Measurements from ENCODE around the gene AXDND1. TPM values are rescaled to one million over a fixed set of nuclear protein-coding genes. Genes with fewer than 3 reads are reported as not detected.

Gene AXDND1
- total RNA-seq, 1 donor from 2014 or later, result 1.4 TPM

DNA sequence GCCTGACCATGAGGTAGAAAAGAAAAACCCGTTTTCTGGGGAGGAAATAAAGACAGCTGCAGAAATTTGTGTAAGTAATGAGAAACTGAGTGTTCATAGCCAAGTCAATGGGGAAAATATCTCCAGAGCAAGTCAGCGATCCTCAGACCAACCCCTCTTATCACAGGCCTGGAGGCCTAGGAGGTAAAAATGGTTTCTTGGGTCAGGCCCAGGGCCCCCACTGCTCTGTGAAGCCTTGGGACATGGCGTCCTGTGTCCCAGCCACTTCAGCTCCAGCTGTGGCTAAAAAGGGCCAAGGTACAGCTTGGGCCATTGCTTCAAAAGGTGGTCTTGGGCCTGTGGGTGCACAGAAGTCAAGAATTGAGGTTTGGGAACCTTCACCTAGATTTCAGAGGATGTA is 108.9 kb downstream of the AXDND1 start:
- Mint-ChIP-seq H3K36me3 (no peaks in the 10 kb centered on the region), H3K27ac (no peak overlapping the region), H3K4me1 (ENCODE audit: unreplicated experiment) (no peaks in the 10 kb centered on the region), H3K9me3 (peaks cover 6% of the 10 kb centered on the region), H3K27me3 (peaks cover 3% of the 10 kb centered on the region), H3K4me3 (no peak overlapping the region)
- DNase-seq (ENCODE audit: extremely low spot score, unreplicated experiment), result no peak
- TF ChIP-seq, protein P1, sequence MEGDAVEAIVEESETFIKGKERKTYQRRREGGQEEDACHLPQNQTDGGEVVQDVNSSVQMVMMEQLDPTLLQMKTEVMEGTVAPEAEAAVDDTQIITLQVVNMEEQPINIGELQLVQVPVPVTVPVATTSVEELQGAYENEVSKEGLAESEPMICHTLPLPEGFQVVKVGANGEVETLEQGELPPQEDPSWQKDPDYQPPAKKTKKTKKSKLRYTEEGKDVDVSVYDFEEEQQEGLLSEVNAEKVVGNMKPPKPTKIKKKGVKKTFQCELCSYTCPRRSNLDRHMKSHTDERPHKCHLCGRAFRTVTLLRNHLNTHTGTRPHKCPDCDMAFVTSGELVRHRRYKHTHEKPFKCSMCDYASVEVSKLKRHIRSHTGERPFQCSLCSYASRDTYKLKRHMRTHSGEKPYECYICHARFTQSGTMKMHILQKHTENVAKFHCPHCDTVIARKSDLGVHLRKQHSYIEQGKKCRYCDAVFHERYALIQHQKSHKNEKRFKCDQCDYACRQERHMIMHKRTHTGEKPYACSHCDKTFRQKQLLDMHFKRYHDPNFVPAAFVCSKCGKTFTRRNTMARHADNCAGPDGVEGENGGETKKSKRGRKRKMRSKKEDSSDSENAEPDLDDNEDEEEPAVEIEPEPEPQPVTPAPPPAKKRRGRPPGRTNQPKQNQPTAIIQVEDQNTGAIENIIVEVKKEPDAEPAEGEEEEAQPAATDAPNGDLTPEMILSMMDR (conservative IDR thresholded peaks at IDR 0.05), result no peak

DNA sequence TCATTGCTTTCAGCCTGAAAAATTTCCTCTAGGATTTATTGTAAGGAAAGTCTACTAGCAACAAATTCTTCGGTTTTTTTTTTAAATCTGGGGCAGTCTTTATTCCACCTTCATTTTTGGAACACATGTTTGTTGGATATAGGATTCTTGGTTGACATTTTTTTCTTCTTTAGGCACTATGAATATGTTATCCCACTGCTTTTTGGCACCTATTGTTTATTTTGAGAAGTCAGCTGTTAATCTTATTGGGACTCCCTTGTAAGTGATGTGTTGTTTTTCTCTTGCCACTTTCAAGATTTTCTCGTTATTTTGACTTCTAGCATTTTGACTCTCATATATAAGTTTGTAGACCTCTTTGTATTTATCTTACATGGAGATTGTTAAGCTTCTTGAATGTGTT is 110.7 kb downstream of the AXDND1 start:
- Mint-ChIP-seq H3K9me3 (peaks cover 6% of the 10 kb centered on the region), H3K36me3 (no peaks in the 10 kb centered on the region), H3K4me1 (ENCODE audit: unreplicated experiment) (no peaks in the 10 kb centered on the region), H3K27ac (no peak overlapping the region), H3K27me3 (no peaks in the 10 kb centered on the region), H3K4me3 (no peak overlapping the region)
- DNase-seq (ENCODE audit: extremely low spot score, unreplicated experiment), result no peak
- TF ChIP-seq, protein P1 (conservative IDR thresholded peaks at IDR 0.05), result no peak

DNA sequence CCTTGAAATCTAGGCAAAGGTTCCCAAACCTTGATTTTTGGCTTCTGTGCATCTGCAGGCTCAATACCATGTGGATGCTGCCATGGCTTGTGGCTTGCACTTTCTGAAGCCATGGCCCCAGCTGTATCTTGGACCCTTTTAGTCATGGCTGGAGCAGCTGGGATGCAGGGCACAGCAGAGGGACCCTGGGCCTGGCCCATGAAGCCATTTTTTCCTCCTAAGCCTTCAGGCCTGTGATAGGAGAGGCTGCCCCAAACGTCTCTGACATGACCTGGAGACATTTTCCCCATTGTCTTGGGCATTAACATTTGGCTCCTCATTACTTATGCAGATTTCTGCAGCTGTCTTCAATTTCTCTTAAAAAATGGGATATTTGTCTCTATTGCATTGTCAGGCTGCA is 112.6 kb downstream of the AXDND1 start:
- Mint-ChIP-seq H3K4me1 (ENCODE audit: unreplicated experiment) (no peaks in the 10 kb centered on the region), H3K27ac (no peak overlapping the region), H3K4me3 (no peak overlapping the region), H3K36me3 (no peaks in the 10 kb centered on the region), H3K9me3 (peaks cover 6% of the 10 kb centered on the region), H3K27me3 (no peaks in the 10 kb centered on the region)
- TF ChIP-seq, protein P1 (conservative IDR thresholded peaks at IDR 0.05), result no peak
- DNase-seq (ENCODE audit: extremely low spot score, unreplicated experiment), result no peak

DNA sequence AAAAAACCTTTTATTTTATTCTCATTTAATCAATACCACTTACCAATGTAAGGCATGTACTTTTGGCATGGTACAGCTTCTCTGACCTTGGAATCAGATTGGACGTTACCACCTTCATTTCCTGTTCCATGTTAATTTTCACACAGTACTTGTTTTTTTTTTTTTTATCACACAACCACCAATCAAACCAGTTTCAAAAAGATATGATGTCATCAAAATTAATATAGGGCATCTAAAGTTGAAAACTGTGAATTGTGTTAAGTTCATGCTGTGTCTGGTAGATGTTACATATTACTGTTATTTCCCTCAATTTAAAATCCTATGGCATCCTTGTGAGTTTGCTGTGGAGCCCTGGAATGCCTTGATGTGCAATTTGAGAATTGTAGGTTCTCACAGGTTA is 124.8 kb downstream of the AXDND1 start:
- Mint-ChIP-seq H3K27ac (no peak overlapping the region), H3K27me3 (no peaks in the 10 kb centered on the region), H3K9me3 (no peaks in the 10 kb centered on the region), H3K4me1 (ENCODE audit: unreplicated experiment) (no peaks in the 10 kb centered on the region), H3K4me3 (no peak overlapping the region), H3K36me3 (no peaks in the 10 kb centered on the region)
- no peak for DNase-seq (ENCODE audit: extremely low spot score, unreplicated experiment)
- TF ChIP-seq, protein P1 (conservative IDR thresholded peaks at IDR 0.05), result no peak

DNA sequence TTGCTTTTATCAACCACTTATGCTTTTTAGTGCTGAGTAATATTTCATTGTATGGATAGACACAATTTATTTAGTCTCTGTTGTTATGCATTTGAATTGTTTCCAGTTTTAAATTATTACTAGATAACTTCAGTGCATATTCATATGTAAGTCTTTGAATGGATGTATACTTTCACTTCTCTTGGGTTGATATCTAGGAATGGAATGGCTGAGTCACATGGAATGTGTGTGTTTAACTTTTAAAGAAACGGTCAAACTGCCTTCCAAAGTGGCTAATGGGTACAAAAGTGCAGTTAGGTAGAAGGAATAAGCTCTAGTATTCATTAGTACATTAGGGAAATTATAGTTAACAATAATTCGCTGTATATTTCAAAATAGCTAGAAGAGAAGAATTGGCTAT is 127.6 kb downstream of the AXDND1 start:
- Mint-ChIP-seq H3K36me3 (no peaks in the 10 kb centered on the region), H3K4me1 (ENCODE audit: unreplicated experiment) (no peaks in the 10 kb centered on the region), H3K4me3 (no peak overlapping the region), H3K27me3 (no peaks in the 10 kb centered on the region), H3K9me3 (no peaks in the 10 kb centered on the region), H3K27ac (no peak overlapping the region)
- TF ChIP-seq, protein P1 (conservative IDR thresholded peaks at IDR 0.05), result no peak
- no peak for DNase-seq (ENCODE audit: extremely low spot score, unreplicated experiment)

DNA sequence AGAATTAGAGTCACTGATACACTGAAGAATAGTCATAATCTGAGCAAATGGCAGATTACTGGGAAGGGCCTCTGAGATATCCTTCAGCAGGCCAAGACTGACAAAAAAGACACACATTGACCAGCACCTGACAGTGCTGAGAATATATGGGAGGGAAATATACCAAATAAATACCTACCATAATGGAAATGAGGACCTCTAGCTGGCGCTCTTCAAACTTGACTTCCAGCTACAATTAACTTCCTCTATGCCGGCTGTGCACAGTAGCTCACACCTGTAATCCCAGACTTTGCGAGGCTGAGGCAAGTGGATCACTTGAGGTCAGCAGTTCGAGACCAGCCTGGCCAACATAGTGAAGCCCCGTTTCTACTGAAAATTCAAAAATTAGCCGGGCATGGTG is 140.4 kb downstream of the AXDND1 start:
- Mint-ChIP-seq H3K9me3 (no peaks in the 10 kb centered on the region), H3K27me3 (peaks cover 10% of the 10 kb centered on the region), H3K36me3 (no peaks in the 10 kb centered on the region), H3K27ac (no peak overlapping the region), H3K4me3 (no peak overlapping the region), H3K4me1 (ENCODE audit: unreplicated experiment) (no peaks in the 10 kb centered on the region)
- TF ChIP-seq, protein P1 (conservative IDR thresholded peaks at IDR 0.05), result no peak
- no peak for DNase-seq (ENCODE audit: extremely low spot score, unreplicated experiment)

Measured in type B pancreatic cell (in vitro differentiated cells).